Adrenal gland (tissue), 5 donors: ENCODE data around the gene KRT71.

Experiments
- POLR2A ChIP-seq, 2 donors: fragments of 450-650 bp; IDR thresholded peaks; one replicate each; pipeline ENCODE4 v1.6.1; 2017; ENCODE audit warnings: antibody characterized with exemption in 2 of 2, mild to moderate bottlenecking in 2 of 2, moderate library complexity in 1 of 2
- TF ChIP-seq, protein P1 (sequence below), 6 experiments: fragments of 450-650 bp in 4 of 6; fragments of 200-600 bp in 2 of 6; sonication (generic) in 1 of 6; IDR thresholded peaks; 1 replicate in 5 of 6; 2 replicates in 1 of 6; pipeline versions ENCODE4 v1.5.1 to v1.8.0; 2016 to 2021; ENCODE audit warnings: antibody characterized with exemption in 6 of 6, mild to moderate bottlenecking in 2 of 6, moderate library complexity in 1 of 6
- donor health status: DM: no; HTN: no; CAD: no.

DNA sequence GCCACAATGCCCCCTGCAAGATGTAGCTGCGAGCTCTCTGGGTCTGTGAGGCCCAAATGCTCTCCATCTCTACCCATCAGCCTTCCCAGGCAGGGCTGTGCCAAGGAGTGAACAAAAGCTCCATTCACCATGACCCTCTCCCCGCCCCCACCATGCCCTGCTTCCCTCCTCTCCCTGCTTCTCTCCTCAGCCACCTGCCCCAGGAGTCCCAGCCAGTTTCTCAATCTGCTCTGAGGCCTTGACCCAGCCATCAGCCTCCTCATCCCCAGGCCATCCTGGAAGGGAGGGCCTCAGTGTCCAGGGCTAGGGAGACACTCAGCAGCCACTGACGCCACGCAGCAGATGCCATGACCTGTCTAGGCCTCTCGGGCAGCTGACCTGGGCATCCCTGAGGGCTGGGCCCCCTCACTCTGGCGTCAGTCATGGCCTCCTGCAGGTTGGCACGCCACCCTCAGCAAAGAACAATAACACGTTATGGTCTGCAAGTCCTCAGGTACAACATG, 24.3 kb downstream of the KRT71 start:
- TF ChIP-seq, protein P1, sequence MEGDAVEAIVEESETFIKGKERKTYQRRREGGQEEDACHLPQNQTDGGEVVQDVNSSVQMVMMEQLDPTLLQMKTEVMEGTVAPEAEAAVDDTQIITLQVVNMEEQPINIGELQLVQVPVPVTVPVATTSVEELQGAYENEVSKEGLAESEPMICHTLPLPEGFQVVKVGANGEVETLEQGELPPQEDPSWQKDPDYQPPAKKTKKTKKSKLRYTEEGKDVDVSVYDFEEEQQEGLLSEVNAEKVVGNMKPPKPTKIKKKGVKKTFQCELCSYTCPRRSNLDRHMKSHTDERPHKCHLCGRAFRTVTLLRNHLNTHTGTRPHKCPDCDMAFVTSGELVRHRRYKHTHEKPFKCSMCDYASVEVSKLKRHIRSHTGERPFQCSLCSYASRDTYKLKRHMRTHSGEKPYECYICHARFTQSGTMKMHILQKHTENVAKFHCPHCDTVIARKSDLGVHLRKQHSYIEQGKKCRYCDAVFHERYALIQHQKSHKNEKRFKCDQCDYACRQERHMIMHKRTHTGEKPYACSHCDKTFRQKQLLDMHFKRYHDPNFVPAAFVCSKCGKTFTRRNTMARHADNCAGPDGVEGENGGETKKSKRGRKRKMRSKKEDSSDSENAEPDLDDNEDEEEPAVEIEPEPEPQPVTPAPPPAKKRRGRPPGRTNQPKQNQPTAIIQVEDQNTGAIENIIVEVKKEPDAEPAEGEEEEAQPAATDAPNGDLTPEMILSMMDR (IDR thresholded peaks at IDR 0.05), result no peak
- no peak for TF ChIP-seq POLR2A (IDR thresholded peaks at IDR 0.05)
